NCI-H748 (cell line): ENCODE data around the gene PCDHB10.
"Not testable (repeated sequence)": the region's sequence is repeated elsewhere in the genome, so short reads cannot be mapped to it uniquely, and the experiment has no call there.

Experiments
- DNase-seq: peaks from one replicate; lab custom pipeline; 2025; ENCODE audit not compliant: unreplicated experiment; lab: John Stamatoyannopoulos, UW

Gene PCDHB10

DNA sequence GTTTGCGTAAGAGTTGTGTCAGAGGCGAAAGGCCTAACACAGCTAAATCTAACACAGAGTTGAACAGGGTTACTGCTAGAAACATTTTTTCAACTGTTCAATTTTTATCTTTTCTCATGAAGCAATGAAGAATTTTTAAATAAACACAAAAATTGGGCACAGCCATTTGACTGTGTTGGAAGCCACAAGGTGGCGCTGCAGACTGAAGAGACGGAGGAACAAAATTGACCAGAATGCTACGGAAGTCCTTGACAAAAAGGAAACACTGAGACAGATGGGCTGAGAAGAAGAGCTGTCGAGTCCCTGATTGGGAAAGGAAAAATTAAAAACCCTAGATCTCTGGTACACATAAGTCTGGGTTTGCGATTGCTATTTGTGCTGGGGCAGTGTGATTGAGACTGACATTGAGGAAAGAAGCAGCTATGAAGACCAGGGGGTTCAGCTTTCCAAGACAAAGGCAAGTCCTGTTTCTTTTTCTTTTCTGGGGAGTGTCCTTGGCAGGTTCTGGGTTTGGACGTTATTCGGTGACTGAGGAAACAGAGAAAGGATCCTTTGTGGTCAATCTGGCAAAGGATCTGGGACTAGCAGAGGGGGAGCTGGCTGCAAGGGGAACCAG is 5.1 kb upstream of the PCDHB10 start, which contains the start of gene PCDHB9:
Gene PCDHB9 (plus strand): TSS at position 265 of the 616 bp plus-strand sequence. CDS start 158 bp downstream, at position 423.
- peak; percentile 83 for DNase-seq

DNA sequence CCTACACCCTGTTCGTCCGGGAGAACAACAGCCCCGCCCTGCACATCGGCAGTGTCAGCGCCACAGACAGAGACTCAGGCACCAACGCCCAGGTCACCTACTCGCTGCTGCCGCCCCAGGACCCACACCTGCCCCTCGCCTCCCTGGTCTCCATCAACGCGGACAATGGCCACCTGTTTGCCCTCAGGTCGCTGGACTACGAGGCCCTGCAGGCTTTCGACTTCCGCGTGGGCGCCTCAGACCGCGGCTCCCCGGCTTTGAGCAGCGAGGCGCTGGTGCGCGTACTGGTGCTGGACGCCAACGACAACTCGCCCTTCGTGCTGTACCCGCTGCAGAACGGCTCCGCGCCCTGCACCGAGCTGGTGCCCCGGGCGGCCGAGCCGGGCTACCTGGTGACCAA is 3.5 kb upstream of the PCDHB10 start:
- DNase-seq, result not testable (repeated sequence)

GRCh38 chr5:141189131-141189530 is 3.0 kb upstream of the PCDHB10 start:
- not testable (repeated sequence) for DNase-seq

DNA sequence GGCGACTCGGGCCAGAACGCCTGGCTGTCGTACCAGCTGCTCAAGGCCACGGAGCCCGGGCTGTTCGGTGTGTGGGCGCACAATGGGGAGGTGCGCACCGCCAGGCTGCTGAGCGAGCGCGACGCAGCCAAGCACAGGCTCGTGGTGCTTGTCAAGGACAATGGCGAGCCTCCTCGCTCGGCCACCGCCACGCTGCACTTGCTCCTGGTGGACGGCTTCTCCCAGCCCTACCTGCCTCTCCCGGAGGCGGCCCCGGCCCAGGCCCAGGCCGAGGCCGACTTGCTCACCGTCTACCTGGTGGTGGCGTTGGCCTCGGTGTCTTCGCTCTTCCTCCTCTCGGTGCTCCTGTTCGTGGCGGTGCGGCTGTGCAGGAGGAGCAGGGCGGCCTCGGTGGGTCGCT is 2.2 kb downstream of the PCDHB10 start:
- DNase-seq, result not testable (repeated sequence)

DNA sequence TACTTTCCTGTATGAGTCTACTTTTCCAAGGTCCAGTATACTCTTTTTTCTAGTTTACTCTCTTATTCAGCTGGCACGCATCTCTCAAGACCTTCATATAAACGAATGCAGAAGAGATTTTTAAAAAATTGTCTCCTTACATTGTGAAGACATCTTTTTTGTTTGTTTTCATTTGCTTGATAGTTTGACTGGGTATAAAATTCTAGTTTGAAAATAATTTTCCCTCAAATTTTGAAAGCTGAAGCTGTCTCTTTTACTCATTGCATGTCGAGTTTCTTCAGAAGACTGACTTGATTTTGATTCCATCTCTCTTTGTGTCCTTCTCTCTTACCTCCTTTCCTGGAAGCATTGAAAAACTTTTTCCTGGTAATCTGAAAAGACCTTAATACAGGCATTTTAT is 4.2 kb downstream of the PCDHB10 start:
- no peak for DNase-seq

DNA sequence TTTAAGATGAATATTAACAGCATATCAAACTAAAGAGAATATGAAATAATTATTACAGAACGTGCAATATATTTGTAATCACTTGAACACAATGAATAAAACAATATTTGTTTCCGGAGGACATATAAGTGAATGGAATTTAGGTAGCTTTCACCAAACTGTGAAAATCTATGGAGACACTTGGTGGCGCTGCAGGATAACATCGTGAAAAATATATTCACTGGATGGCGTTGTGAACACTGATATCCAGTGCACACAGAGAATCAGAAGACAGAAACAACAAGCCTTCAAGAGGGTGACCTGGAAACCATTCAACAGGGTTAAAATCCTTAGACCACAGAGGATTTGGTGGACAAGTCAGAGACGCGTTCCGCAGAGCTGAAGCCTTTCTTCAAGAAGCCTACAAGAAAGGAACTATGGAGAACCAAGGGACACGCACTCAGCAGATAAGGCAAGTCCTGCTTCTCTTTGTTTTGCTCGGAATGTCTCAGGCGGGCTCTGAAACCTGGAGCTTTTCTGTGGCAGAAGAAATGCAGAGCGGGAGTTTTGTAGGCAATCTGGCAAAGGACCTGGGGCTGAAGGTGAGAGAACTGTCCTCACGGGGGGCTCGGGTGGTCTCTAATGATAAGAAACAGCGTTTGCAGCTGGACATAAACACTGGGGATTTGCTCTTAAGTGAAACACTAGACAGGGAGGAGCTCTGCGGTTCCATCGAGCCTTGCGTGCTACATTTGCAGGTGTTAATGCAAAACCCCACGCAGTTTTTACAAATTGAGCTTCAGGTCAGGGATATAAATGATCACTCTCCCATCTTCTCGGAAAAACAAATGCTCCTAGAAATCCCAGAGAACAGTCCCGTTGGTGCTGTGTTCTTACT is 7.4 kb downstream of the PCDHB10 start, which contains the start of gene PCDHB11:
Gene PCDHB11 (plus strand): TSS at position 269 of the 877 bp plus-strand sequence. CDS start 148 bp downstream, at position 417.
- DNase-seq, result peak; percentile 86

DNA sequence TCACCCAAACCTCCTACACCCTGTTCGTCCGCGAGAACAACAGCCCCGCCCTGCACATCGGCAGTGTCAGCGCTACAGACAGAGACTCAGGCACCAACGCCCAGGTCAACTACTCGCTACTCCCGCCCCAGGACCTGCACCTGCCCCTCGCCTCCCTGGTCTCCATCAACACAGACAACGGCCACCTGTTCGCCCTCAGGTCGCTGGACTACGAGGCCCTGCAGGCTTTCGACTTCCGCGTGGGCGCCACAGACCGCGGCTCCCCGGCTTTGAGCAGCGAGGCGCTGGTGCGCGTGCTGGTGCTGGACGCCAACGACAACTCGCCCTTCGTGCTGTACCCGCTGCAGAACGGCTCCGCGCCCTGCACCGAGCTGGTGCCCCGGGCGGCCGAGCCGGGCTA is 9.0 kb downstream of the PCDHB10 start:
- not testable (repeated sequence) for DNase-seq

DNA sequence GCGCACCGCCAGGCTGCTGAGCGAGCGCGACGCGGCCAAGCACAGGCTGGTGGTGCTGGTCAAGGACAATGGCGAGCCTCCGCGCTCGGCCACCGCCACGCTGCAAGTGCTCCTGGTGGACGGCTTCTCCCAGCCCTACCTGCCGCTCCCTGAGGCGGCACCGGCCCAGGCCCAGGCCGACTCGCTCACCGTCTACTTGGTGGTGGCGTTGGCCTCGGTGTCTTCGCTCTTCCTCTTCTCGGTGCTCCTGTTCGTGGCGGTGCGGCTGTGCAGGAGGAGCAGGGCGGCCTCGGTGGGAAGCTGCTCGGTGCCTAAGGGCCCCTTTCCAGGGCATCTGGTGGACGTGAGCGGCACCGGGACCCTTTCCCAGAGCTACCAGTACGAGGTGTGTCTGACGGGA is 9.5 kb downstream of the PCDHB10 start:
- DNase-seq, result not testable (repeated sequence)

DNA sequence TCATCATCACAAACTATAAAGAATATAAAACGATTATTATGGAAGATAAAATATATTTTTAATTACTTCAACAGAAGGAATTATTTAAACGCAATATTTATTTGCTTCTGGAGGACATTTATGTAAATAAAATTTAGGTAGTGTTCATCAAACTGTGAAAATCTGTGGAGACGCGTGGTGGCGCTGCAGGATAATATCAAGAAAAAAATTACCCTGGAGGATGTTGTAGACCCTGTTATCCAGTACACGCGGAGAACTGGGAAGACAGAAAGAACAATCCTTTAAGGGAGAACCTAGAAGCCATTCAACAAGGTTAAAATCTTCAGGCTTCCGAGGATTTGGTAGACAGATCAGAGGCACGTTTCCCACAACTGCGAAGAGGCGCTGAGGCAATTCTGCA is 16.3 kb downstream of the PCDHB10 start, which contains the start of gene PCDHB12:
Gene PCDHB12 (plus strand): TSS at position 242 of the 400 bp plus-strand sequence. CDS start 189 bp downstream, outside the sequence.
- peak; percentile 87 for DNase-seq

DNA sequence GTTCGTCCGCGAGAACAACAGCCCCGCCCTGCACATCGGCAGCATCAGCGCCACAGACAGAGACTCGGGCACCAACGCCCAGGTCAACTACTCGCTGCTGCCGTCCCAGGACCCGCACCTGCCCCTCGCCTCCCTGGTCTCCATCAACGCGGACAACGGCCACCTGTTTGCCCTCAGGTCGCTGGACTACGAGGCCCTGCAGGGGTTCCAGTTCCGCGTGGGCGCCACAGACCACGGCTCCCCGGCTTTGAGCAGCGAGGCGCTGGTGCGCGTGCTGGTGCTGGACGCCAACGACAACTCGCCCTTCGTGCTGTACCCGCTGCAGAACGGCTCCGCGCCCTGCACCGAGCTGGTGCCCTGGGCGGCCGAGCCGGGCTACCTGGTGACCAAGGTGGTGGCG is 18.1 kb downstream of the PCDHB10 start:
- not testable (repeated sequence) for DNase-seq

DNA sequence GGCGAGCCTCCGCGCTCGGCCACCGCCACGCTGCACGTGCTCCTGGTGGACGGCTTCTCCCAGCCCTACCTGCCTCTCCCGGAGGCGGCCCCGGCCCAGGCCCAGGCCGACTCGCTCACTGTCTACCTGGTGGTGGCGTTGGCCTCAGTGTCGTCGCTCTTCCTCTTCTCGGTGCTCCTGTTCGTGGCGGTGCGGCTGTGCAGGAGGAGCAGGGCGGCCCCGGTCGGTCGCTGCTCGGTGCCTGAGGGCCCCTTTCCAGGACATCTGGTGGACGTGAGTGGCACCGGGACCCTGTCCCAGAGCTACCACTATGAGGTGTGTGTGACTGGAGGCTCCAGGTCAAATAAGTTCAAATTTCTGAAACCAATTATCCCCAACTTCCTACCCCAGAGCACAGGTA is 18.7 kb downstream of the PCDHB10 start:
- not testable (repeated sequence) for DNase-seq

- peak; percentile 72 for DNase-seq
These were observed 21.6 kb downstream of the PCDHB10 start, which contains the start of gene PCDHB13 for GRCh38 chr5:141213656-141214339. Gene PCDHB13, plus strand, starts transcription at chr5:141213919. Its CDS starts 205 bp downstream, at chr5:141214124.

GRCh38 chr5:141214583-141214982 is 22.4 kb downstream of the PCDHB10 start:
- not testable (repeated sequence) for DNase-seq

GRCh38 chr5:141215504-141215903 is 23.4 kb downstream of the PCDHB10 start:
- DNase-seq, result not testable (repeated sequence)

DNA sequence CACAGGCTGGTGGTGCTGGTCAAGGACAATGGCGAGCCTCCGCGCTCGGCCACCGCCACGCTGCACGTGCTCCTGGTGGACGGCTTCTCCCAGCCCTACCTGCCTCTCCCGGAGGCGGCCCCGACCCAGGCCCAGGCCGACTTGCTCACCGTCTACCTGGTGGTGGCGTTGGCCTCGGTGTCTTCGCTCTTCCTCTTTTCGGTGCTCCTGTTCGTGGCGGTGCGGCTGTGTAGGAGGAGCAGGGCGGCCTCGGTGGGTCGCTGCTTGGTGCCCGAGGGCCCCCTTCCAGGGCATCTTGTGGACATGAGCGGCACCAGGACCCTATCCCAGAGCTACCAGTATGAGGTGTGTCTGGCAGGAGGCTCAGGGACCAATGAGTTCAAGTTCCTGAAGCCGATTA is 23.9 kb downstream of the PCDHB10 start:
- DNase-seq, result not testable (repeated sequence)

- DNase-seq, result peak; percentile 86
These were observed 31.1 kb downstream of the PCDHB10 start, which contains the start of gene PCDHB14 for GRCh38 chr5:141223112-141223783. Gene PCDHB14, plus strand, starts transcription at chr5:141223343. Its CDS starts 163 bp downstream, at chr5:141223506.

- DNase-seq, result not testable (repeated sequence)
These were observed 32.7 kb downstream of the PCDHB10 start for GRCh38 chr5:141224844-141225243.

DNA sequence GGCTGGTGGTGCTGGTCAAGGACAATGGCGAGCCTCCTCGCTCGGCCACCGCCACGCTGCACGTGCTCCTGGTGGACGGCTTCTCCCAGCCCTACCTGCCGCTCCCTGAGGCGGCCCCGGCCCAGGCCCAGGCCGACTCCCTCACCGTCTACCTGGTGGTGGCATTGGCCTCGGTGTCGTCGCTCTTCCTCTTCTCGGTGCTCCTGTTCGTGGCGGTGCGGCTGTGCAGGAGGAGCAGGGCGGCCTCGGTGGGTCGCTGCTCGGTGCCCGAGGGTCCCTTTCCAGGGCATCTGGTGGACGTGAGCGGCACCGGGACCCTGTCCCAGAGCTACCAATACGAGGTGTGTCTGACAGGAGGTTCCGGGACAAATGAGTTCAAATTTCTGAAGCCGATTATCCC is 33.3 kb downstream of the PCDHB10 start:
- DNase-seq, result not testable (repeated sequence)

GRCh38 chr5:141234109-141234667 is 42.0 kb downstream of the PCDHB10 start:
- DNase-seq, result peak; percentile 85

GRCh38 chr5:141235922-141236321 is 43.8 kb downstream of the PCDHB10 start:
- DNase-seq, result not testable (repeated sequence)
